Kidney glomerular epithelial cell (primary cell): ENCODE results near the gene DPYD.
"Not testable (repeated sequence)": the region's sequence is repeated elsewhere in the genome, so short reads cannot be mapped to it uniquely, and the experiment has no call there.

ENCODE experiments used
- DNase-seq: peaks from one replicate; lab custom pipeline; 2025; lab: John Stamatoyannopoulos, UW

DPYD gene

GRCh38 chr1:97364086-97364485 lies 556.7 kb downstream of the DPYD start:
- DNase-seq, result no peak

- no peak for DNase-seq
These were observed 564.5 kb downstream of the DPYD start for GRCh38 chr1:97356309-97356708.

DNA sequence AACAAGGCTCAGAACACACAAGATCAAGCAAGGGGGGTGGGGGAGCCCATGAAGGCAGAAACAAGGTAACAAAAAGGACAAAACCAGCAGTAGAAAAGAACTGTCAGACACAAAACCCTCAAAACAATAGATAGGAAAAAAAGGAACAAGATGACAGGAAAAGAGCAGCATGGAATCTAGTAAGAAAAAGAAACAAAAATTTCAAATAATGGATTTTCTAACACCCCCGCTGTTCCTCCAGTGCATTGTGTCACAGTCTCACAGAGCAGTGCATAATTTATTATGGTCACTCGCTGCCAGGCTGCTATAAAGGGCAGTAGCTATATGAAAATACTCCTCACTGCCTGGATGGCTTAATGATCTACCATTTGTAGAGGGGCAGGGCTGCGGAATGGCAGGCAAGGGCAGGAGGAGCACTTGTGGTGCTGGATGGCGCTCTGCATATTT lies 567.9 kb downstream of the DPYD start:
- DNase-seq, result no peak

- DNase-seq, result no peak
These were observed 569.0 kb downstream of the DPYD start for GRCh38 chr1:97351846-97352245.

DNA sequence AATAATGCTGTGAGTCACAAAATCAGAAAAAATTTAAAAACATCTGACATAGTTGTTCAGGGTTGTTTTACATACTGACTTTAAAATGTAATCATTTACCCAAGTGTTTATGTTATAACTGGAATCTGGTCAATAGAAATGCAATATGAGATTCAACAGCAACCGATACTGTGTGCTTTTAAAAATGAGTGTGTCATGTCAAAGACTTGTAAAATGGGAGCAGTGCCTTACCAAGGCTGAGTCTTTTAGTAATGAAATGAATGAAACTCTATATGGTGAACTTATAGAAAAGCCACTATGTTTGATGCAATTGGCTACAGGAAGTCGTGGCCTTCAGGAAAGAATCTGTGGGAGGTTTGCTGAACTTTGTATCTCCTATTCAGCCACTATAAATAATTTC lies 570.2 kb downstream of the DPYD start:
- no peak for DNase-seq

GRCh38 chr1:97350241-97350640 lies 570.6 kb downstream of the DPYD start:
- DNase-seq, result no peak

DNA sequence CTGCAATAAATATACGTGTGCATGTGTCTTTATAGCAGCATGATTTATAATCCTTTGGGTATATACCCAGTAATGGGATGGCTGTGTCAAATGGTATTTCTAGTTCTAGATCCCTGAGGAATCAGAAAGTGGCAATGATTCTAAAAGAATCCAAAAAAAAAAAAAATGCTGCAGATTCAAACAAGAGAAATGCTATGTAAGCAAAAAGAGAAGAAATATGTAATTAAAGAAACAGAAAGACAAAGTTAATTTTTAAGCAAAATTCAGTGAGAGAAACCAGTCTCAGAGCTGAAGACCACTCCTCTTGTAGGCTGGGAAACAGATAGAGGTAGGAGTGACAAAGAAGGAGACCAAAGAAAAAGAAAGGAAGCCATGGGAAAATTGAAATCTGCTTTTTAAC lies 571.0 kb downstream of the DPYD start:
- DNase-seq, result not testable (repeated sequence)

- DNase-seq, result no peak
These were observed 572.1 kb downstream of the DPYD start for GRCh38 chr1:97348599-97349265.

GRCh38 chr1:97340951-97341350 lies 579.9 kb downstream of the DPYD start:
- peak; percentile 32 for DNase-seq

DNA sequence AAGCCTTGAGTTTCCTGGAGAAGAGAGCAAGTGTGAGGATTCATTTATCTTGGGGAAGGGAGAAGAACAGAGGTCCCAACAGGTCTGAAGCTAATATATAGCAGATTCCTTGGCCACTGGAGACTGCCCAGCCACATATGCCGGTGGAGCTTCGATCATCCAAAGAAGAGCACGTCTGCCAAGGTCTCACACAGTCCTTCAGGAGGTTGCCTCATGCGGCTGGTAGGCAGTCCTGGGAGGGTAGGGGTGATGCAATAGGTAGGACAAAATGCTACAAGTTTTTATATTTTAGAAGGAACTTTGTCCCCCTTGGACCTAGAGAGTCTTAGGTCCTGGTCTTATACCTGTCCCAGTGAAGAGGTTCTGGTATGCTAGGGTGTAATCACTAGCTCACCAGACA lies 582.5 kb downstream of the DPYD start:
- DNase-seq, result no peak

DNA sequence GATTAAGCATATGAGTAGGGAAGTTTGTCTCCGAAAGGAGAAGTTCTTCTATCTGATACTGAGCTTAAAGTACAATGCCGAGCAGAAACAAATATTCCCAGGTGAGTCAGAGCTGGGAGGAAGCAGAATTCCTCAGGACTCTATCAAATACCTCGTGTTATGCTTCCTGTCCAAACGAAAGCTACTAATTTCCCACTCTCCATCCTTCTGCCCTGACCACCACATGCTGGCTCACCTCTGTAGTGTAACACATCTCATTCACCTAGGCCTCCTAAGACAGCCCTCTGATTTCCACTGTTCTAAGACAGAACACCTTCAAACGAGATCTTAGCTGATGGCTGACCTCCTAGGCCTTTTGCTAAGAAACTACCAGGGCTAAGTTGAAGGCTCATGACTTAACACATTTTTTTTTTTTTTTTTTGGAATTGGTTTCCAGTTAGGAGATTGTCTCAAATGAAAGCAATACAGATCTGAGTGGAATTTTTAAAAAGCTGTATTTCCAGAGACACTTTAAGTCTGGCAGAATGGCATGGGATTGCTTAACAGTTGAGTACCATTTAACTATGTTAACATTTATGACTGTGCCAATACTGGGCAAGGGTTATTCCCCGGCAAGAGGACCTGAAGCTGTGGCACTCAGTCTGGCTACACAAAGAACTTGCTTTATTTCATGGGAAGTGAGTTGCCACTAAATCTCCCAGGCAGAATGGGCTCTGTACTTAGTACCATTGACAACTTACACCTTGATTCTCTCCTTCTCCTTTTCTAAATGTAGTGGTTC lies 583.4 kb downstream of the DPYD start:
- DNase-seq, result no peak

- DNase-seq, result peak; percentile 11
These were observed 586.4 kb downstream of the DPYD start for GRCh38 chr1:97334454-97334853.

DNA sequence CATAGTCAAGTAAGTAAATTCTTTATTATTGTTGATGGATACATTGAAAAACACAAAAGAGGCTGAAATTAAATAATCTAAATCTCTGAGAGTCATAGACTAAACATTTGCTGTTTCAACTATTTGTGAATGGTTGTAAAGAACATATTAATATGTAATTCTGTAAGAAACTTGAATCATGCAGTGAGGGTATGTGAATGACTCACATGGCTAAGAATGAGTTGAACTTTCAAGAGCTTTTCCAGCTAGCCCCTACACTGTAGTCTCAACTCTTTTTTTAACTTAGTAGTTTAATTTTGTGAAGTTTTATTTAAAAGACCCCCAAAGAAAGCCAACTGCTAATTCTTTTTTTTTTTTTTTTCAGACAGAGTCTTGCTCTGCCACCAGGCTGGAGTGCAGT lies 588.1 kb downstream of the DPYD start:
- DNase-seq, result no peak

GRCh38 chr1:97331165-97331564 lies 589.7 kb downstream of the DPYD start:
- no peak for DNase-seq

- DNase-seq, result no peak
These were observed 606.1 kb downstream of the DPYD start for GRCh38 chr1:97314685-97315084.

GRCh38 chr1:97308131-97308530 lies 612.7 kb downstream of the DPYD start:
- DNase-seq, result no peak

GRCh38 chr1:97307568-97307967 lies 613.3 kb downstream of the DPYD start:
- DNase-seq, result no peak

DNA sequence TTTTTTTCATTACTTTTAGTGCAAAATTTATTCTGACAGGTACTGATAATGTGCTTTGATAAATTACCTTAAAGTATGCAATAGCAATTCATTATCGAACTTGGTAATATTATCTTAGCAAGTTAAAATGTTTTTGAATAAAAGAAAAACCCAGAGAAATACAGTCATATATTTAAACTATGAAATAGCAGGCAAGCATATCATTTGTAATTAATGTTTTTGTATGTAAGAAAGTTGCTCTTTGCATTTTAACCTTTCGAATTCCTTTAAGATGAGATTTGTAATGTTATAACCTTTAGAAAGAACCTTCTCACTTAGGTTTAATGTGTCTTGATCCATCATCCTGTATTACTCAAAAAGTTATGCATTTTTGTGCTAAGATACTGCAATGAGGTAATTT lies 613.7 kb downstream of the DPYD start:
- DNase-seq, result no peak

GRCh38 chr1:97306504-97306903 lies 614.3 kb downstream of the DPYD start:
- no peak for DNase-seq

GRCh38 chr1:97304366-97304765 lies 616.5 kb downstream of the DPYD start:
- no peak for DNase-seq

DNA sequence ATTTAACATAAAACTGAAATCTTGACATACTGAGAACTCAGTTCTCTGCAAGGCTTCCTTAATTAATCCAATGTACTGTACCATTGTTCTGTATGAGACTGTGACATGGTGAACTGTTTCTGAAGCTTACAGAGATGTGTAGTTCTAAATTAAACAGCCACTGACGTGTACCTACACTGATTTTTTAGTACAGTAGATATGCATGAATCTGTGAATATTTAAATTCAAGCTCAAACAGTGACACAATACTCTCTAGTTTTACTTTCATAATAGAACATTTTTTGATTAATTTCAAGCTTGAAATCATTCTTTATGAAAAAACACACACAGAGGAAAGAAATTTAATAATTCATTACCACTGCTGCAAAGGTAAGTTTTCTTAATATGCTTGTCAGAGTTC lies 621.9 kb downstream of the DPYD start:
- DNase-seq, result no peak

- DNase-seq, result no peak
These were observed 623.2 kb downstream of the DPYD start for GRCh38 chr1:97297611-97298010.

GRCh38 chr1:97281962-97282361 lies 638.9 kb downstream of the DPYD start:
- DNase-seq, result no peak
